ENCODE data around the gene PTPN20.

PTPN20 gene

DNA sequence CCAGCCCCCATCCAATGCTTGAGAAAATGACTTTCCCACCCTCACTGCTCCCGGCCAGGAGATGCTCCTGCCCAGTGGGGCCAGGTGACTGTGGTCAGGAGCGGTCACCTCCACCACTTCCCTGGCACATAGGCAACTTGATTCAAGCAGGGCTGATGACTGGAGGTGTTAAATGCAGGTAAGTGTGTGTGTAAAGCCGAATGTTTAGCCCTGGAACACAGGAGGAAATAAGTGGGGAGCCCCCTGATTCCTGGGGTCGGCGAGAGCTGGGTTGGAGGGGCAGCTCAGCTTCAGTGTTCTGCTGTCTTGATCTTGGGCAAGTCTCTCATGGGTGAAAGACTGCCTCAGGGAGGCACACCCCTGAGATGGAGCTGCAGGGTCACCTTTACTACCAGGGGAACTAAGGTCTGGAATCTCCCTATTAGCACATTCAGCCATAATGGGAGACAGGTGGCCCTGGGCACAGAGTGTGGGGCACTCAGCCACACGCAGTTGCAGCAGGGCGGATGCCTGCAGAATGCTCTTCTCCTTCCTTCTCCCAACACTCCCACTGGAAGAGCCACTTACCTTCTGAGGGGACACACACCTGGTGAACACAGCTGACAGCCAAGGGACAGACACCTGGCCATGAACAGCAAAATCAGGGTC is 124.1 kb downstream of the PTPN20 start:
- DNase-seq (ENCODE audit: low read depth in 2 of 2), result no peak

DNA sequence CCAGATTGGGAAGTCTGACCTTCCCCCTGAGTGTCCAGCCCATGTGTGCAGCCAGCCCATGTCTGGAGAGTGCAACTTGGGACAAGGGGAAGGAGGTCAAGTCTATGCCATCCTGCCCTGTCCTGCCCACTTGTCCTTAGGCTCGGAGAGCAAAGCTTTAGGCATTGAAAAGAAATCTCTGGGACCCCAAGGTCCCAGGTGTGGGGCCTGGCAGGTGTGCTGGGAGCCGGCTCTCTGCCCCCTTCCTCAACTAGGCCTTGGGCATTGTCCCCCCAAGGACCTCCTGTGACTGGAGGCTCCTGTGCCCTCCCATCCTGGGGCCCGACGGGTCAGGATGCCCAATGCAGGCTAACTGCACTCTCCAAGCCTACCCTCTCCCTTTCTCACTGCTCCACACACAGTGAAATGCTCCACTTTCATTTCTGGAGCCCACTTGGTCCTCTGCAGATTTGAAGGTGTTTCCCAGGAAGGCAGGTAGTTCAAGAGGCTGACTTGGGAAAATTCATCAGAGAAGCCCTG is 124.7 kb downstream of the PTPN20 start:
- DNase-seq (ENCODE audit: low read depth in 2 of 2), result no peak

DNA sequence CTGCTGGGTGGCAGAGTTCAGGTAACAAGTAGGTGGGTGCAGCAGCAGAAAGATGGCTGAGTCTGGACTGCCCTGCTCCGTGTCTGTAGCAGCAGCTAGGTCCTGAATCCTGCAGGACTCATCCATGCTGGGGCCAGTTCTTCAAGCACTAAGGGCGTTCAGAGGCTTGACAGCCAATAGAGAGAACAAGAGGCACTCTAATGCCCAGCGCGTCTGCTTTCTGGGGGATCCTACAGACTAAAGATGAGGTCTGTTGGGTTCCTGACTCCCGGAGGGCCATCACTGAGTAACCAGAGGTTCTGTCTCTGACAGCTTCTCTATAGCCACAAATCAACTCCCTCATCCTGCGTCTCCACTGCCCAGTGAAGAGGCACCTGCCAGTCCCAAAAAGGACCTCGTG is 125.5 kb downstream of the PTPN20 start:
- no peak for DNase-seq (ENCODE audit: low read depth in 2 of 2)

DNA sequence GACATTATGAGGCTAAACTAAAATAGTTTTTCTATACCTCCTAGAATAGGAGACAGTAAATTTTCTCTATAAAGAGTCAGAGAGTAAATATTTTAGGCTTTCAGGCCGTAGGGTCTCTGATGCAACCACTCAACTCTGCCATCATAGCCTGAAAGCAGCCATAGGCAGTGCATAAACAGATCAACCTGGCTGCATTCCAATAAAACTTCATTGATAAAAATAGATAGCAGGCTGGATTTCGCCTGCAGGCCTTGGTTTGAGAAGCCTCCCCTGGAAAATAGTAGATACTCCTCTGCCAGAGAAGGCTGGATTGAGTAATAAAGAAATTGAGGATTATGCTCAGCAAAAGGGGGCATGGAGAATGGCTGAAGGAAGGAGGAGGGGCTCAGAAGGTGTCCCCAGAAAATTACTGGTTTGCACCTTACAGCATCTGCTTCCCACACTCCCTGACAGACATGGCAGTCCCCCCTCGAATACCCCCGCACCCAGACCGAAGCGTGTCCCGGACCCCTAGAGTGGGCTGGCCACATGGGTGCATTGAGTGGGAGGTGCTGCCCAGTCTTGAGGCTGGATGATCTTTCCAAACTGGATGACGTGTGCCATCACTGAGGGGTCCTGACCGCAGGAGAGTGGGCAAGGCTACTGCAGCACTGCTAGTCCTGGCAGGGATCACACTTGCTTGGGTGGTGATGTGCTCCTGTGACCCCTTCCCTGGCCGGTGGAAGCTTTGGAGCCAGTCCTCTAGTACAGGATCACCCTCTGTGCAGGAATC is 126.6 kb downstream of the PTPN20 start:
- no peak for DNase-seq (ENCODE audit: low read depth in 2 of 2)

GRCh38 chr10:47038881-47039561 is 127.8 kb downstream of the PTPN20 start:
- DNase-seq (ENCODE audit: low read depth in 2 of 2), result no peak

DNA sequence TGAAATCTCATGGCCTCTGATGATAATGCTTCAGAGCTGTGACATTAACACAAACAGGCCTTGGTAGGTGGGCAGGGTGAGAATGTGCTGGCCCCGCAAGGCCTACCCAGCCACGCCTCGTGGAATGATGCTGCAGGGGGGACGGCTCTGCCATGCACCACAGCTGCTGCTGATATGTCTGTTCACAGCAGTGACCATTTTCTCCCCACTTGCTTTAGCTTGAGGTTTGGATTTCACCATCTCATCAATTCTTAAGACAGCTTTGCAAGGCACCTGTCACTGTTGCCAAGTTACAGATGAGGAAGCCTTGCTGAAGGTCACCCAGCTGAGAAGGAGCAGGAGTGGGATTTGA is 128.3 kb downstream of the PTPN20 start:
- no peak for DNase-seq (ENCODE audit: low read depth in 2 of 2)

- no peak for DNase-seq (ENCODE audit: low read depth in 2 of 2)
These were observed 128.8 kb downstream of the PTPN20 start for GRCh38 chr10:47040041-47040491.

GRCh38 chr10:47040681-47041080 is 129.5 kb downstream of the PTPN20 start:
- DNase-seq (ENCODE audit: low read depth in 2 of 2), result no peak

GRCh38 chr10:47041396-47042198 is 130.4 kb downstream of the PTPN20 start:
- no peak for DNase-seq (ENCODE audit: low read depth in 2 of 2)

- no peak for DNase-seq (ENCODE audit: low read depth in 2 of 2)
These were observed 130.9 kb downstream of the PTPN20 start for GRCh38 chr10:47042199-47042473.

DNA sequence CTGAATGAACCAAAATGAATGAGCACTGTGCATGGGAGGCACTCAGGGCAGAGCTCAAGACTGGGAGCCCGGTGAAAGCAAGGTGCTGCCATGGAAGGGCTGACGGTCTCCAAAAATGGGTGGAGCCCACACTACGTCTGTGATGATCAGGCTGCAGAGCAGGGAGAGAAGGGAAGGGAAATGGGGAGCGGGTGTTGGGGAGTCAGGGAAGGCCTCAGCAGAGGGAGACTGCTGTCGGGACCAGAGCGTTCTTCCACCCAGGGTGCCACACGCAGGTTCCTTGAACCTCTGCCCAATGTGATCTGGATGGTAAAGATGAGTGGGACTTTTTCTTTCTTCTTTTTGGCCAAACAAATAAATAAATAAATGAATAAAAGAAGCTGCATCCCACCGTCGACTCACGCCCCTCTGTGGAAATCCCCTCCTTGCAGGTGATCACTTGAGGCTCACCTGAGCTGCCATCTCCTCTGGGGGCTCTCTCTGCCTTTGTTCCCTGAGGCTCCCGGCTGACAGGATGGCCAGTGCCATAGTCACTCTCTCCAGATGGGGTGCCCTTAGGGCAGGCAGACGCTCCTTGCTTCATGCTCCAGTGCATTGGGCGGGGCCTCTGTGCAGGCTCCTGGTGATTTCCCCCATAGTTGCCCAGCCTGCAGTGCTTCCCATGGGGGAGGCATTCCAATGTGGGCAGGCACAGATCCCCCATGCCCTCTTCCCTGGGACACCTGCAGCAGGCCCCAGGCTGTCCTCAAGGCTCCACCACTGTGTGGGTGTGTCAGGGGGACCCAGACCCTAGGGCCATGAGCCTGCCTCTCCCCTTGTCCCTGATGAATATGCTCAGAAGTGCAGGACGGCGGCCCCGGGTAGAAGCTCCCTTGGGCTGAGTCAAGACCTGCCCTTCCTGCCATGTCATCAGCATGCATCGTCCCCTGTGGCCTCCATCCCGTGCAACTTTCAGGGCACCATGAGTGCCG is 131.8 kb downstream of the PTPN20 start:
- no peak for DNase-seq (ENCODE audit: low read depth in 2 of 2)

DNA sequence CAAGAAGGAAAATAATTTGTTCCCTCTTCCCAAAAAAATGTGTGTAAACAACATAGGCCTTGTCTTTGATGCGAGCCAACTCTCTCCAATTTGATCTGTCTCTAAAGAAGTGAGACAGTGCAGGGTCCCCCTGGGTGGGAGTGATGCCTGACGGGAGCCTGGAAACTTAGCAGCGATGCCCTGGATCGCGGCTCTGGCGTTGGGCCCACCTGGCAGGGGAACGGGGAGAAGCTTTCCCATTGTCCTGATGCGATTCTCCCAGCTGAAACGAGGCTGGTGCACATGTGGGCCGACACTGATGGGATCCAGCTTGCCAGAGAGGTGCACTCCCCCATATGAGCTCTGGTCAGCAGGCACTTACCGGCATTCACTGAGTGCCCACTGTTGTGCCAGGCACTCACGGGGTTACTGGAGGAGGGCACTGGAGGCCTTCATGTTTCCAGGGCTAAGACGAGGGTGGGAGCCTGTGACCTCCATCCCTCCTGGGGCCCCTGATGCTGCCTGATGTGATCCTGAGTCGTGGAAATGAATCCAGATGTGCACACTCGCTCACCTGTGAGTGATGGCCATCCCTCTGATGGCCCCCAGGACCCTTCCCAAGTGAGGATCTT is 132.8 kb downstream of the PTPN20 start:
- DNase-seq (ENCODE audit: low read depth in 2 of 2), result no peak

DNA sequence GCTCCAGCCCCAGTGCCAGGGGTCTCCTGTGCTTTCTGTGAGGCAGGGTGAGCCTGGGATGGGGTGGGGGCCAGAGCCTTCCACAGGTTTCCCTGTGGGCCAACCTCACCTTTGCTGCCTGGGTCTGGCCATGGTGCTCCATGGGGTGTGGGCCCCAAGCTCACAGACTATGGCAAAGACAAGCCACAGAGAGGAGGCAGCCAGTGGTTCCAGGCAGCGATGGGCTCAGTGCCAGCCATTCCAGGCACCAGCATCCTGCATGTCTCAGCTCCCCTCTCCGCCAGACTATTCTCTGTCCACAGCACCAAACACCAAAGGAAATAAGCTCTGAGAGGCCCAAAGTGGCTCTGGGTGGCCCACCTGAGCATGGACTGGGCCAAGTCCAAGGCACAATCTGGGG is 133.5 kb downstream of the PTPN20 start:
- DNase-seq (ENCODE audit: low read depth in 2 of 2), result no peak

GRCh38 chr10:47045331-47045861 is 134.2 kb downstream of the PTPN20 start:
- no peak for DNase-seq (ENCODE audit: low read depth in 2 of 2)

- no peak for DNase-seq (ENCODE audit: low read depth in 2 of 2)
These were observed 135.3 kb downstream of the PTPN20 start for GRCh38 chr10:47046321-47047126.

DNA sequence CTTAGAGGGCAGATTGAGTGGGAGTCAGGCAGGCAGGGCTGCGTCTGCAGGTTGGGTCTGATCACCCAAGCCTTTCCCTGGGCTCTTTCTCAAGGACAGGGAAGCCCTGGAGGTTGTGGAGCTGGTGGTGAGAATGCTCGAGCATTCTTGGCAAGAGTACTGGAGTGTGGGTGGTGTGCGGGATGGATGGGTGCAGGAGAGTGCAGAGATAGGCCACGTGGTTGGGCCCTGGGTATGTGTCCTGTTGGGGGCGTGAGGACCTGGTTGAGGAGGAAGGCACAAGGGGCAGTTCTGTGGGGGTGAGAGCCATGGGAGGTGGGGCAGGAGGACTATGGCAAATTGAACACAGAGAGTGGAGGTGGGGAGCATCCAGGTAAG is 135.9 kb downstream of the PTPN20 start:
- no peak for DNase-seq (ENCODE audit: low read depth in 2 of 2)

DNA sequence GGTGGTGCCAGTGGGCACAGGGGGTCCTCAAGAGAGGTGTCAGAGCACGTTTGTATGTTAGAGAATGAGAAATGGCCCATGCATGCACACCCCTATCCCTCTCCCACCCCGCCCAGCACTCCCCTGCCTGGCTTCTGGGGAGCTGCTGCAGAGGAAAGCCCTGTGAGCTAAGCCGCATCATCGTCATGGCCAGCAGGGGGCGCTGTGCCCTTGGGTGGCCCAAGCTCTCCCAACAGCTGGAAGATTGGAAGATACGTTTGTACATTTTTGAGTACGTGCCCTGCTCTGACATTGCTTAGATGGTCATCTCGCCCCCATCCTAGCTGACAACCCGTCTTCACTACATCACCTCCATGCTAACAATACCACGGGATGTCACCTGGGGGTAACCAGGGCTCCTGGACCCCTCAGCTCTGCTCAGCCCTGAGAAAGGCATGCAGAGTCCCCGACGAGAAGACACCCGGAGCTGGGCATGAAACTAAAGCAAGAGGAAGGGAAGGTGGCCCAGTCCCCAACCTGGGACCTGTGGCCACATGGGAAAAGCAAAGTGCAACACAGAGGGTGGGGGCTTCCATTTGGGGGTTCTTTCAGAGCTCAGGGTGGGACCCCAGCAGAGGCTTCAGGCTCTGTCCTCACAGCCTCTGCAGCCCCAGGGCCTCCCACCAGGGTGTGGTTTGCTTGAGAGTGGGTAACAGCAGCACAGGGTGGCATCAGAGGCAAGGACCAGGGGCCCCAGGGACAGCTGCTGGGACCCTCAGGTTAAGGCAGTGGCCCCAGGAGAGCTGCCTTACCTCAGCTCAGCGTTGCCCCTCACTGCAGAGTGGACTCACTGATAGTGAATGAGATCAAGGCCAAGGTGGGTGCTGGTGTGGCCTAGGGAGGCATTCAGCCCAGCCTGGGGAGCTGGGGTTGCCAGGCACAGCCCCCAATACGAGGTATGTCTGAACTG is 136.6 kb downstream of the PTPN20 start:
- no peak for DNase-seq (ENCODE audit: low read depth in 2 of 2)

GRCh38 chr10:47048526-47048905 is 137.3 kb downstream of the PTPN20 start:
- no peak for DNase-seq (ENCODE audit: low read depth in 2 of 2)

Data from fibroblast of skin of left biceps (primary cell).